Loucy (cell line): ENCODE data around the gene DNAH8.

Experiments
- CTCF ChIP-seq: fragments of 200-600 bp; sonication (generic); conservative IDR thresholded peaks from 2 replicates; pipeline ENCODE4 v1.5.1; 2014; ENCODE audit warnings: mild to moderate bottlenecking, antibody characterized with exemption, low read length
- EZH2phosphoT487 ChIP-seq: fragments of 200-600 bp; IDR thresholded peaks from 2 replicates; pipeline ENCODE4 v1.6.1; 2018; ENCODE audit warnings: antibody characterized with exemption, mild to moderate bottlenecking, moderate library complexity, borderline replicate concordance

- no peak for TF ChIP-seq CTCF
- TF ChIP-seq EZH2phosphoT487, result no peak
Measured at GRCh38 chr6:39057251-39058155, 342.4 kb downstream of the DNAH8 start.
